Transverse colon (tissue), 3 donors: Measurements from ENCODE around the gene CYP4F22.

Experiments used
- CTCF ChIP-seq, 5 experiments: fragments of 200-600 bp in 3 of 5; fragments of 450-650 bp in 2 of 5; sonication (generic) in 3 of 5; IDR thresholded peaks; 1 replicate in 2 of 5; 2 replicates in 3 of 5; pipeline ENCODE4 v1.5.1; 2016 to 2017; ENCODE audit warnings: antibody characterized with exemption in 5 of 5, inconsistent platforms in 3 of 5, mild to moderate bottlenecking in 2 of 5, moderate library complexity in 1 of 5
- EP300 ChIP-seq: sonication (generic); formaldehyde crosslinking; IDR thresholded peaks from one replicate; pipeline ENCODE4 v1.6.1; 2017; ENCODE audit warnings: antibody characterized with exemption, low read depth
- POLR2A ChIP-seq: fragments of 450-650 bp; IDR thresholded peaks from one replicate; pipeline ENCODE4 v1.6.1; 2016; ENCODE audit warnings: antibody characterized with exemption, mild to moderate bottlenecking, moderate library complexity

DNA sequence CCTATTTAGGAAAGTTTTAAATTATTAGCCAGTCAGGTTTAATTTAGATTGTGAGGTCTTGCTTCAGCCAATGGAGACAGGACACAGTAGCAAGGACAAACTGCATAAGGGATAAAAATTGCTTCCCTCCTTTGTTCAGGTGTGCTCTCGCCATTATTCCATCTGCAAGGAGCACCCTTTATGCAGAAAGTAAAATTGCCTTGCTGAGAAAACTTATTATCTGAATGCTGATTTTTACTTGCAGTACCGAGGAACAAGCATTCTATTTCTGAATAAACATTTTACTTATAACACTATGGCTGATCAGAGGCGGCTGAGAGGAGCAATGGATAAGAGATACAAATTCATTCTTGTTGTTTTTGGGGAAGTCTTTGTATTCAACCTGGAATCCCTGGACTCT lies 8.0 kb downstream of the CYP4F22 start:
- TF ChIP-seq POLR2A, result no peak
- no peak for TF ChIP-seq CTCF (IDR thresholded peaks at IDR 0.05)
- no peak for TF ChIP-seq EP300
